Upper lobe of left lung (tissue), 6 donors: Measurements from ENCODE around the gene FOXL3. TPM values are rescaled to one million over a fixed set of nuclear protein-coding genes. Genes with fewer than 3 reads are reported as not detected.

Source experiments
- ATAC-seq, 2 donors: fragments of 200-7000 bp; cut with Tn5 transposase; one replicate each; pipeline ENCODE4 v1.9.1; 2022; ENCODE audit warnings: mild to moderate bottlenecking in 2 of 2, moderate library complexity in 2 of 2; ENCODE audit not compliant: low FRiP score in 2 of 2
- DNase-seq, 2 donors: peaks; one replicate each; pipeline ENCODE4 v3.0.0-alpha.2; 2019 to 2020
- H3K27ac ChIP-seq, 4 donors: fragments of 200-600 bp; sonication (generic); one replicate each; pipeline ENCODE4 v1.5.1; 2016 to 2019
- H3K27me3 ChIP-seq, 4 donors: fragments of 200-600 bp; sonication (generic); one replicate each; pipeline ENCODE4 v1.5.1; 2017 to 2019
- H3K36me3 ChIP-seq, 4 donors: fragments of 200-600 bp; sonication (generic); one replicate each; pipeline ENCODE4 v1.5.1; 2016 to 2019
- H3K4me1 ChIP-seq, 4 donors: fragments of 200-600 bp; sonication (generic); one replicate each; pipeline ENCODE4 v1.5.1; 2018 to 2019
- H3K4me3 ChIP-seq, 4 donors: fragments of 200-600 bp; sonication (generic); one replicate each; pipeline ENCODE4 v1.5.1; 2017 to 2019; ENCODE audit warnings: mild to moderate bottlenecking in 2 of 4, moderate library complexity in 1 of 4
- H3K9me3 ChIP-seq, 4 donors: fragments of 200-600 bp; sonication (generic); one replicate each; pipeline ENCODE4 v1.5.1; 2018 to 2019
- EP300 ChIP-seq, 4 donors: sonication (generic); formaldehyde crosslinking; IDR thresholded peaks; one replicate each; pipeline ENCODE4 v1.5.1; 2017; ENCODE audit warnings: antibody characterized with exemption in 4 of 4, control low read depth in 2 of 4
- POLR2A ChIP-seq, 4 donors: fragments of 450-650 bp; IDR thresholded peaks; one replicate each; pipeline ENCODE4 v1.5.1; 2016 to 2017; ENCODE audit warnings: antibody characterized with exemption in 4 of 4, mild to moderate bottlenecking in 2 of 4
- POLR2AphosphoS5 ChIP-seq, 2 donors: sonication (generic); formaldehyde crosslinking; IDR thresholded peaks; one replicate each; pipeline ENCODE4 v1.5.1; 2017; ENCODE audit warnings: antibody characterized with exemption in 2 of 2
- WGBS, 2 donors: methylation state at CpG; one replicate each; pipeline ENCODE4 v1.1.5; 2017 to 2018; 5-methylcytosine and 5-hydroxymethylcytosine counted together
- total RNA-seq, 6 donors: library from RNA; depleted of rRNA in 4 of 6; stranded (reverse); fragments of >200 nt in 4 of 6; gene quantifications; one replicate each; pipeline versions ENCODE4 v1.1.0 to v1.2.1, GENCODE V29; 2016 to 2021
- TF ChIP-seq, protein P1 (sequence below), 6 experiments: fragments of 450-650 bp in 4 of 6; fragments of 200-600 bp in 2 of 6; sonication (generic) in 2 of 6; IDR thresholded peaks; one replicate each; pipeline ENCODE4 v1.5.1; 2016 to 2019; ENCODE audit warnings: antibody characterized with exemption in 6 of 6
- donor health status: DM: no; HTN: no; CAD: no; lungs with moderate emphysema.
- donor health status: DM: no; HTN: yes; CAD: no; lungs with severe emphysema.

The FOXL3 gene
- total RNA-seq, 6 donors from 2014 or later = not detected

DNA sequence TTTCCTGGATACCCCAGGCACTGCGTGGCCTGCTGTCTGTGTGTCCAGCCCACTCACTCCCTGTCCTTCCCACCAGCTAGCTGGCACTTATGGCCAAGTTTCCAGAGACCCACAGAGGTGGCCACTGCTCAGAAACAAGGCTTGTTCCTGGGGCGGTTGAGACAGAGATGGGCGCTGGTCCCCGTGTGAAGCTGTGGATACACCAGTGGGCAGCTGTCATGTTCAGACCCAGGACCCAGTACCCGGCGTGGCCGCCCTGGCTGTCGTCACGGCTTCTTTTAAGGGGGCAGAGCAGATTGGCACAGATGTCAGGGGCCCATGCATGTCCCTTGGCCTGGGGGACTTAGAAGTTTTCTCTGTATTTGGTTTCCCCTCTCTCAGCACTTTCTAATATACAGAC, 36.3 kb downstream of the FOXL3 start:
- Histone ChIP-seq H3K27me3 (no peaks in the 10 kb centered on the region), H3K4me1 (peaks cover 14 to 28% (median 21%) of the 10 kb centered on the region in 4 donors), H3K4me3 (no peak overlapping the region), H3K27ac (peak overlapping the region; percentile 67 to 78 (median 72)), H3K36me3 (no peaks in the 10 kb centered on the region), H3K9me3 (no peaks in the 10 kb centered on the region)
- ATAC-seq = no peak
- WGBS, 2 donors = 77 to 91% methylated on average over 6 to 9 of the region's 9 CpGs
- TF ChIP-seq POLR2AphosphoS5 (IDR thresholded peaks at IDR 0.05) (no peak), EP300 (IDR thresholded peaks at IDR 0.05) (no peak), POLR2A (IDR thresholded peaks at IDR 0.05) (no peak)
- TF ChIP-seq, protein P1, sequence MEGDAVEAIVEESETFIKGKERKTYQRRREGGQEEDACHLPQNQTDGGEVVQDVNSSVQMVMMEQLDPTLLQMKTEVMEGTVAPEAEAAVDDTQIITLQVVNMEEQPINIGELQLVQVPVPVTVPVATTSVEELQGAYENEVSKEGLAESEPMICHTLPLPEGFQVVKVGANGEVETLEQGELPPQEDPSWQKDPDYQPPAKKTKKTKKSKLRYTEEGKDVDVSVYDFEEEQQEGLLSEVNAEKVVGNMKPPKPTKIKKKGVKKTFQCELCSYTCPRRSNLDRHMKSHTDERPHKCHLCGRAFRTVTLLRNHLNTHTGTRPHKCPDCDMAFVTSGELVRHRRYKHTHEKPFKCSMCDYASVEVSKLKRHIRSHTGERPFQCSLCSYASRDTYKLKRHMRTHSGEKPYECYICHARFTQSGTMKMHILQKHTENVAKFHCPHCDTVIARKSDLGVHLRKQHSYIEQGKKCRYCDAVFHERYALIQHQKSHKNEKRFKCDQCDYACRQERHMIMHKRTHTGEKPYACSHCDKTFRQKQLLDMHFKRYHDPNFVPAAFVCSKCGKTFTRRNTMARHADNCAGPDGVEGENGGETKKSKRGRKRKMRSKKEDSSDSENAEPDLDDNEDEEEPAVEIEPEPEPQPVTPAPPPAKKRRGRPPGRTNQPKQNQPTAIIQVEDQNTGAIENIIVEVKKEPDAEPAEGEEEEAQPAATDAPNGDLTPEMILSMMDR (IDR thresholded peaks at IDR 0.05) = no peak
- peak in 1 of 2 donors; percentile 73 for DNase-seq

DNA sequence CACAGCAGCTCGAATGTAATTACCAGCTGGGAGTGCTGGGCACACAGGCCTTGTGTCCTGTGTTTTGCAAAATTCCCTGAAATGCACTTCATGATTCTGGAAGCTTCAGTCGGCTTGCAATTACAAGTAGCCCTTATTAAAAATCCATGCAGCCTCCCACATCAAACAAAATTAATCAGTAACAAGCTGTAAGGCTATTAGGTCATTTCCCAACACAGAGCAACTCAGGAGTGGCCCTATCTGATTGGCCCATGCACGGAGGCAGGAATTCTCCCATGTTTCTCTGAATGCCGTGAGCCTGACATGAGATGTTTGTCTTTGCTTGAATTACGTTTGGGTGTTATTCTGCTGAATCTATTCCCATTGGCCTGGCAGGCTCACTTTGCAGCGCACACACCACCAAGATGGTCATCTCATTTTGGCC, 36.9 kb downstream of the FOXL3 start:
- no peaks in the 10 kb centered on the region for H3K27me3 ChIP-seq
- no peaks in the 10 kb centered on the region for H3K9me3 ChIP-seq
- TF ChIP-seq POLR2A (IDR thresholded peaks at IDR 0.05) (peak in 1 of 4 donors; percentile 19), POLR2AphosphoS5 (IDR thresholded peaks at IDR 0.05) (peak in 1 of 2 donors; percentile 43), EP300 (IDR thresholded peaks at IDR 0.05) (peak in 2 of 4 donors; percentile 6 to 70)
- TF ChIP-seq, protein P1 (IDR thresholded peaks at IDR 0.05) = no peak
- peak in 1 of 2 donors; percentile 71 for DNase-seq
- H3K4me1 ChIP-seq = peaks cover 10 to 23% (median 16%) of the 10 kb centered on the region in 4 donors
- H3K4me3 ChIP-seq = no peak overlapping the region
- H3K27ac ChIP-seq = peak overlapping the region; percentile 67 to 78 (median 72)
- 40 to 44% methylated on average over 6 of the region's 6 CpGs for WGBS, 2 donors
- H3K36me3 ChIP-seq = no peaks in the 10 kb centered on the region
- peak; percentile 36 to 87 for ATAC-seq

DNA sequence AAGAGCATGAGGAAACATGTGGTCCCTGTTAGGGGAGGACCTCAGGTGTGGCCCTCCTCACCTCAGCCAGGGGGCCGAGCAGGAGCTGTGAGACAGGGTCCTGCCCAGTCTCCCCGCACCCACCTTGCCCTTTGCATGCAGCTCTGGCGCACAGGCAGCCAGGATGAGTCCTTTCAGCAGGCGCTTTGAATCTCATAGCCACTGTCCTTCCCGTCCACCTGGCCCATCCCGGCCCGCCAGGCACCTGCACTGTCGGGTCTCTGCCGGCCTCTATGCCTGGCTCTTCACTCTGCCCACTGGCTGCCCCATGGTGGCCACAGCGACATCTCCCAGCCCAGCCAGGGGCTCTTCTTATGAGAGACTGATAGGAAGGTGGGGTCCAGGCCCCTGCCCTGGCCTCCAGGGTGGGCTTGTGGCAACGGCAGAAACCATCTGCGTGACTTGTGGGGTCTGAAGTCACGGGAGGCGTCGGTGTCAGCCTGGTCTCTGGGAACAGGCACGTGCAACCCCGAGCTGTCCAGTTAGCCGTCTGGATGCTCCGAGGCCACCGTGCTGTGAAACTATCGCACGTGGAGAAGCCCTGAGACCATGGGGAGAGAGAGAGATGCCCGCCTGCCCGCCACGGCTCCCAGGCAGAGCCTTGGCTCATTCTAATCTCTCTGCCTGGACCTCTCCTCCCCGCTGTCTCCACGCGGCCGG, 37.4 kb downstream of the FOXL3 start:
- ATAC-seq (no peak), DNase-seq (peak in 1 of 2 donors; percentile 69)
- Histone ChIP-seq H3K9me3 (no peaks in the 10 kb centered on the region), H3K36me3 (no peaks in the 10 kb centered on the region), H3K4me1 (peaks cover 6 to 22% (median 15%) of the 10 kb centered on the region in 4 donors), H3K27ac (peak overlapping the region; percentile 5 to 78 (median 66)), H3K4me3 (no peak overlapping the region), H3K27me3 (no peaks in the 10 kb centered on the region)
- no peak for TF ChIP-seq POLR2AphosphoS5 (IDR thresholded peaks at IDR 0.05)
- TF ChIP-seq EP300 (IDR thresholded peaks at IDR 0.05) = no peak
- TF ChIP-seq, protein P1 (IDR thresholded peaks at IDR 0.05) = no peak
- no peak for TF ChIP-seq POLR2A (IDR thresholded peaks at IDR 0.05)
- 87 to 90% methylated on average over 8 to 29 of the region's 29 CpGs for WGBS, 2 donors

DNA sequence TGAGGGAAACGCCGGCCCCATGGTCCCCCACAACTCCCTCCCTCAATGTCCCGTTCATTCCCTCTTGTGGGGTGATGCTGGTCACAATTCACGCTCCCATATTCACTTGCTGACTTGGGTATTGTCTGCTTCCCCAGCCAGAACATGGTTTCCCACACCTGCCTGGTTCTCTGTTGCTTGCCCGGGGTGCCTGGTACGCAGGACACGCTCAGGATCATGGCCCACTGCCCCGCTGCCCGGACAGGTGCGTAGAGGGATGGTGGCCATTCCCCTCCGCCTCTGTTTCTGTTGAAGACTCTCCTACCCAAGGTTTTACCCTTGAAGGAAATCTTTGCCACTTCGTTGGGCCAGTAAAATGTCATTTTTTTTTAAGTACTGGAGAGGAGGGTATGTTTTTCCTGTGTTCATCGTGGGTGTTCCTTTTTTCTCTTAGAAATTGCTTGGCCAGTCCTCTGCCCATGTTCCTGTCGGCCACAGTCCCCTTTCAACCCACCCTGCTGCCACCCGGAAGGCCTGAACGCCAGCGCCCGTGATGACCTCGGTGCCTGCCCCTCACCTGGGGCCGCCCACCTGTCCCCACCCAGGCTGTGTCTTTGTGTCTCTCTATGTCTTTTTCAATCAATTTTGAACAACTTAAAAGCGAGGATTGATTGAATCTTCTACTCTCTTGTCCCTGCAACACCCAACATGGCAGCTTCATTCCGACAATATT, 38.2 kb downstream of the FOXL3 start:
- 84 to 91% methylated on average over 22 of the region's 22 CpGs for WGBS, 2 donors
- TF ChIP-seq, protein P1 (IDR thresholded peaks at IDR 0.05) = no peak
- no peak for TF ChIP-seq EP300 (IDR thresholded peaks at IDR 0.05)
- no peak for TF ChIP-seq POLR2AphosphoS5 (IDR thresholded peaks at IDR 0.05)
- no peak for TF ChIP-seq POLR2A (IDR thresholded peaks at IDR 0.05)
- no peak overlapping the region for H3K4me3 ChIP-seq
- no peak for DNase-seq
- H3K4me1 ChIP-seq = peaks cover 12 to 27% (median 20%) of the 10 kb centered on the region in 4 donors
- H3K9me3 ChIP-seq = no peaks in the 10 kb centered on the region
- no peaks in the 10 kb centered on the region for H3K36me3 ChIP-seq
- ATAC-seq = no peak
- no peak overlapping the region for H3K27ac ChIP-seq
- no peaks in the 10 kb centered on the region for H3K27me3 ChIP-seq
